KOPT-K1 (cell line): ENCODE data around the gene PARVB.

Experiments used
- H3K27ac ChIP-seq: fragments of 200-600 bp; sonication (generic); 2 replicates; pipeline ENCODE4 v1.5.1; 2016; ENCODE audit warnings: antibody characterized with exemption, mild to moderate bottlenecking, low read depth, low read length; ENCODE audit not compliant: poor library complexity, severe bottlenecking
- H3K36me3 ChIP-seq: fragments of 200-600 bp; sonication (generic); 2 replicates; pipeline ENCODE4 v1.5.1; 2017; ENCODE audit warnings: antibody characterized with exemption, mild to moderate bottlenecking, low read length, moderate library complexity; ENCODE audit not compliant: insufficient read depth
- H3K9me3 ChIP-seq: fragments of 200-600 bp; sonication (generic); 2 replicates; pipeline ENCODE4 v1.5.1; 2017; ENCODE audit warnings: antibody characterized with exemption, low read length, mild to moderate bottlenecking; ENCODE audit not compliant: insufficient read depth, poor library complexity, severe bottlenecking

Gene PARVB

DNA sequence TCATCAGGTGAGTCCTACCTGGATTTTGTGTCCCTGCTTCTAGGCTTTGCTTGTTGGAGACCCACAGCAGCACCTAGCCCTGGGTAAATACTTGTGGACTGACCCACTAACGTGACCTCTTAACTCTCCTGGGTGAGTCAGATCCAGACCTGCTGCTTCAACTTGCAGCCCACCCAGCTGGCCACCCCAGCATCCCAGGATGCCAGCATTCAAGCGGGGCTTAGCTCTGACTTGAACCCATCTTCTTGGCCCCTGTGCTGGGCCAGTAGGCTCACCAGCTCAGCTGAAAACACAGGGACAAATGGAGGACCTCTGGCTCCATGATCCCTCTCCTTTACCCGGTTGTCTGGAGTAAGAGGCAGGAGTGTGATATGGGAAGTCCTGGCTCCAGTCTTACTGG, 190.1 kb downstream of the PARVB start:
- Histone ChIP-seq H3K27ac (no peak overlapping the region), H3K36me3 (no peaks in the 10 kb centered on the region), H3K9me3 (peaks cover 15% of the 10 kb centered on the region)

DNA sequence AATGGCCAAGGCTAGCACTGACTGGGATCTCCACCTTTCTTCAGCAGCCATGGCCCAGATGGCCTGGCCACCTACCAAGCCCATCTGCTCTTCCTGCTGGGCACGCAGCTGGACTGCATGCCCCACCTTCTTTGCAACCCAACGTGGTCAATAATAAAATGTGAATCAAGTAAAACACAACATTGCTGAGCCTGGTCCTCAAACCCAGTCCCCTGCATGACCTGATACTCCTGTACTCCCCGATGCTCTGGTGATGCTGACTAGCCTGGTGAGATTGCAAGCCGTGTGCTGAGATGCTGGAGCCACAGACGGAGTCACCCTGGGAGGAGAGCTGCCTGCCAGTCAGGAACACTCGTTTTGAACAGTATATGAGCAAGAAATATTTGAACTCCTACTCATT, 190.7 kb downstream of the PARVB start:
- Histone ChIP-seq H3K36me3 (no peaks in the 10 kb centered on the region), H3K9me3 (peaks cover 10% of the 10 kb centered on the region), H3K27ac (no peak overlapping the region)

DNA sequence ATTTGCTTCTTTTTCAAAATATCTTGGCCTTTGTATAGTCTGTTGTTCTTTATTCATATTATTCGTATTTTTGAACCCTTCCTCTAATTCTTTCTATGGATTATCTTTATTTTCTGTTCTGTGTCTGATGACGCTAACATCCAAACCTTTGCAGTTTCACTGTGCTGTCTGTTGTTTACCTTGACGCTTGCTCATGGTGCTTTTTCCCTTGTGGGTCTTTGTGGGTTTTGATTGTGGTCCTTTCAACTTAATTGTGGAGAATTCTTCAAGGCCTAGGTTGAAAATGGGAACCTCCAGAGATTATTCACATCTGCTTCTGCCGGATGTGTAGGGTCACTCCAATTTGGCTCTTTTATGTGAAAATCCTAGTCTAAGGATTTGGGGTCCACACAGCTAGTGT, 191.2 kb downstream of the PARVB start:
- Histone ChIP-seq H3K27ac (no peak overlapping the region), H3K36me3 (no peaks in the 10 kb centered on the region), H3K9me3 (peaks cover 7% of the 10 kb centered on the region)

DNA sequence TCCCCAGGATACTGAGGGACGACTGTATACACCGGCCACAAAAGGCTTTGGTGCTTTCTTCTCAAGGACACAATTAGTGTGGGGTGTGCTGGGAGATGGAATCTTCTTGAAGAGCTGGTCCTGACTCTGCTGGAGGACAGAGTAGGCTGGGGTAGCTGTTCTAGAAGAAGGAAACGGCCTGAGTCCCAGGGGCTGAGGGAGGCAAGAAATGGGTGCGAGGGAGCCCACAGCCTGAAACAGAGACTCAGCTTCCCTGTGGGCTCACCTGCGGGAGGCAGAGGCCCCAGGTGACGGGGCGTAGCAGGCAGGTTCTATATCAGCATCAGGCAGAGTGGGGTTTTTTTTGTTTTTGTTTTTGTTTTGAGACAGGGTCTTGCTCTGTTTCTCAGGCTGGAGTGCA, 193.2 kb downstream of the PARVB start:
- Histone ChIP-seq H3K9me3 (peaks cover 7% of the 10 kb centered on the region), H3K36me3 (no peaks in the 10 kb centered on the region), H3K27ac (no peak overlapping the region)

DNA sequence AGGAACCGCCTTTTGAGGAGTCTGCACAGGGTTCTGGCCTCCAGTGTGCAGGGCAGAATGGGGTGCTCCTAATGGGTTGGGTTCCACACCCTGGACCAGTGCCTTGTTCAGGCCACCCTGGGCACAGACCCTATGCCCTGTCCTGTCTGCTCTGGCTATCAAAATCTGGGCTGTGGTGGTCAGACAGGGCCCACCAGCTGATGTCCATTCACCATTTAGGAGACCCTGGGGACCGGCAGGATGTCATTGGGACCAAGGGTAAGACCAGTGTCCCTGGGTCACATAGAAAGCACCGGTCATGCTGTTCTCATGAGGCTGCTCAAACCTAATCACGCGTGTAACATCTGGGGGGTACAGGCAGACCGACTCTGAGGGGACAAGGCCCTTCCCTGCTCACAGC, 194.0 kb downstream of the PARVB start:
- Histone ChIP-seq H3K27ac (no peak overlapping the region), H3K9me3 (peaks cover 7% of the 10 kb centered on the region), H3K36me3 (no peaks in the 10 kb centered on the region)

DNA sequence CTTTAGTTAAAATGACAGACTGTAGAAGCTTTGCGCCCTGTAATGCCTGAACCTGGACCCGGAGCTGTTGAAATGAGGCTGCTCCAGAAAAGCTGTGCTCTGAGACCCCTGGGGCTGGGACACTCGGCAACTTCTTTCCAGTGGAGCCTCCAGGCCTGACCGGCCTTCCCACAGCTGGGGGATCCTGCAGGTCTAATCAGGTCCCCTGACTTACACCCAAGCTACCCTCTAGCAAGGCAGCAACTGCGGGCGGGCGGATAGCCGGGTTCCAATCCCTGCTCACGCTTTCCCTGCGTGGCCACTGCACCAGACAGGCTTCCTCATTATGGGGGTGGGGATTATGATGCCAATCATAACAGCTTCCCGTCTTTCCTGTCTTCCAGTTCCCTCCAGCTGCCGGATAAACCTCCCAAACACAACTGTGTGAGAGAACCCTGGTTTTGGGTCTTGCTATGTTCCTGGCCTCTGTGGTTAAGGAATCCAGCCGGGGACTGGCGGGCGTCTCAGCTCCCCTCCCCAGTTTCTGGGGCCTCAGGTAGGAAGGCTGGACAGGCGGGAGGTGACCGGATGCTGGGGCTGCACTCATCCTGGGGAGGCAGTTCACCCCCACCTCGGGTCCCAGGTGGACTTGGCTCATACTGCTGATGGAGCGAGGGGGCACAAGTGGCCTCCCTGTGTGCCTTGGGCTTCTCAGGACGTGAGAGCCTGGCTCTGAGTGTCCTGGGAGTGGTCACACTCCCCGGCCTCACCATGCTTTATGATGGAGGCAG, 195.2 kb downstream of the PARVB start:
- H3K36me3 ChIP-seq, result no peaks in the 10 kb centered on the region
- H3K9me3 ChIP-seq, result peaks cover 7% of the 10 kb centered on the region
- no peak overlapping the region for H3K27ac ChIP-seq

DNA sequence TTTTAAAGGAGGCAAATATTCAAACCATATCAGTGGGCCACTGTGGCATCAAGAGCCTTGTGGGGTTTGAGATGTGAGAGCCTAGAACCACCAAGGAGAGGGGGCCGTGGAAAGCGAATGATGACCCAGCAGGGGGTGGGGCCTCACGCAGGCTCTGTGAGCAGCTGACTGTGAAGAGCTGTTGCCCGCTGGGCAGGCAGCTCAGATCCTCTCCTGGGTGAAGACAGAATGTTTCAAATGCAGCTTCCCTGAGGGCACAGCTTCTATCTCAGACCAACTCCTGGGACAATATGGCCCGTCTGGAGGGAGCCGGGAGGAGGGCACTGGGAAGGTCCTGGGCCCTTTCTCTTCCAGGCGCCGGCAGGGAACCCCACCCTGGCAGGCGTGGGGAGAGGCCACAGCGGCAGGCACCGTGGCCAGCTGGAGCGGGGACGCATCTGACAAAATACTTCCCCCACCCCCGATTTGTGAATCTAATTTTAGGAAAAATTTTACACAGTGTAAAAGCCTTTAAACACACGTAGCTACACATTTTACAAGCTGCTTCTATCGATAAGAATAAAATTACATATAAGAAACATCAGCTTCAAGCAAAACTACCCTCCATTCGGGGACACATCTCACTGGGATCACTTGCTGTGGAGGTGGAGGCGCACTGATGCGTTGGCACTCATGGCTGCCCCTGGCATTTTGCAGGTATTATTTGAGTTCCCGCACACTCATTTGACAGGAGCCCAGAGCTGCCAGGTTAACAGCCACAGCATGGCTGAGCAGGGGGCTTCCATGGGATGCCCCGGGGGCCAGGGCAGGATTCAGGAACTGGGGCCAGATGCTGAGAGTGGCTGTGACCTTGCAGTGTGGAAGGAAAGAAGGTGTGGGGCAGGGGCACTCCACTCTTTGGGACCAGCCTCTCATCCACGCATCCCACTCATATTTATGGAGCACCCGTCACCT, 196.9 kb downstream of the PARVB start:
- Histone ChIP-seq H3K9me3 (no peaks in the 10 kb centered on the region), H3K36me3 (no peaks in the 10 kb centered on the region), H3K27ac (no peak overlapping the region)

DNA sequence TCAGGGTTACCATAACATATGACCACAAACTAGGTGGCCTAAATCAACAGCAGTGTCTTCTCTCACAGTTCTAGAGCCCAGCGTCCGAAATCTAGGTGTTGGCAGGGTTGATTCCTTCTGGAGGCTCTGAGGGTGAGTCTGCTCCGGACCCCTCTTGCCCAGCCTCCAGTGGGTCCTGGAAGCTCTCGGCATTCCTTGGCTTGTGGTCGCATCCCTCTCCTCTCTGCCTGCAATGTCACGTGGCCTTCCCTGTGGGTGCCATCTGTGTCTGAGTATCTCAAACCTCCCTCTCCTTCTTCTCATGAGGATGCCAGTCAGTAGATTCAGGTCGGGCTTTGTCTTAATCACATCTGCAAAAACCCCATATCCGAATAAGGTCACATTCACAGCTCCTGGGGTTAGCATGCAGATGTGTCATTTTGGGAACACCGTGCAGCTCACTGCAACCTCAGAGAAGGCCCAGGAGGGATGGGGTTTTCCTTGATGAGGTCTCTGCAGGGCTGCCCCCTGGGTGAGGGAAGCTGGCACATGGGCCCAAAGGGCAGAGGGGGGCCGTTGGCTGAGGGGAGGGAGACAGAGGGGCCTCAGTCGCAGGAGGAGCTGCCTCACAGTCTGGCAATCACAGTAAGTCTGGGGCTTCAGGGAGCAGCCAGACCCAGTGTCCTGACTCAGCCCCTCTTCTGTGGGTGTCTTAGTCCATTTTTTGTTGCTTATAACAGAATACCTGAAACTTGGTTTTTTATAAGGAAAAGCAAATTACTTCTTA, 197.8 kb downstream of the PARVB start:
- Histone ChIP-seq H3K9me3 (no peaks in the 10 kb centered on the region), H3K36me3 (no peaks in the 10 kb centered on the region), H3K27ac (no peak overlapping the region)
